Stimulated activated CD4-positive, alpha-beta T cell treated with anti-CD3 and anti-CD28 coated beads, Interleukin-15, amount 100 ng/mL, for 48 hours (primary cell): ENCODE measurements around the gene F13A1.

ENCODE experiments used
- DNase-seq, 2 donors: peaks; one replicate each; pipeline ENCODE4 v3.0.0-alpha.2; 2020; ENCODE audit warnings: low read depth in 2 of 2

The F13A1 gene

GRCh38 chr6:6243846-6244245 is 76.6 kb downstream of the F13A1 start:
- no peak for DNase-seq

DNA sequence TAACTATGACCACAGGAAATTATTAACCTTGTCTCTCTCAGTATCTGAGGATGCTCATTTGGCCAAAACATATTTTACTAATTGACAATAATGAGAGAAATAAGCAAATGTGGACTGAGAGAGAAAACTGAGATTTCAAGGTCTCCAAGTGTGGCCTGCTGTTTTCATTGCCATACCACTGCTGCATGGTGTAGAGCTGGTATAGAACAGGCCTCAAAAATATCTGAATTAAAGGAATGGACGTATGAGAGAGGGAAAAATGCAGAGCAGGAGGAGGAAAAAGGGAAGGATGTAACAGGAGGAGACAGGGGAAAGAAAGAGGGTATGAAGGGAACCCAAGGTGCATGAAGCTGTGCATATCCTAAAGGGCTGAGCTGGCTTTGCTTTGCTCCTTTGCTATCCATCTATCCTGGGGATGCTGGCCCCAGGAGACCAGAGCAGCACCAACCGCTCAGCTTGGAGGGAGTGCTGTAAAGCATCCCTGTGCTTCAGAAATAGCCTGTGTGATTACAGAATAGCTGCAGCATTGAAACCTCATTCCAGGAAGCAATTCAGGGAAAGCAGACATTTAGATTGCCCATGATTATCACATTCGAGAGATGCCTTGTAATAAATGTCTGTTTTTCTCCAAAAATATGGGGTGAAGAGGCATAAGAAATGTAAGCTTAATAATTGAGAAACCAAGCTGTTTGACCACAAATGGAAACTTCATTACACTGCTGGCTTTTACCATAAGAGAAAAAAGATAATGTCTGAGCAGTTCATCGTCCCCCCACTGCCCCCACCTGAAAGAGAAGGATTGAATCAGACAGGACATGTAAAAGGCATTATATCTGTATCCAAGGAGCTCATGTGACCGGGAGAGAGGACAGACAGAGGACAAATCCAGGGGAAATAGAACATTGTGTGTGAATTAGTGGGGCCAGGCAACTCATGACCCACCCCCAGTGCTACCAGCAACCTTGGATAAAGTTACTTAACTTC is 80.6 kb downstream of the F13A1 start:
- no peak for DNase-seq

GRCh38 chr6:6236730-6237469 is 83.6 kb downstream of the F13A1 start:
- no peak for DNase-seq

- DNase-seq = no peak
These were observed 84.7 kb downstream of the F13A1 start for GRCh38 chr6:6235786-6236185.

DNA sequence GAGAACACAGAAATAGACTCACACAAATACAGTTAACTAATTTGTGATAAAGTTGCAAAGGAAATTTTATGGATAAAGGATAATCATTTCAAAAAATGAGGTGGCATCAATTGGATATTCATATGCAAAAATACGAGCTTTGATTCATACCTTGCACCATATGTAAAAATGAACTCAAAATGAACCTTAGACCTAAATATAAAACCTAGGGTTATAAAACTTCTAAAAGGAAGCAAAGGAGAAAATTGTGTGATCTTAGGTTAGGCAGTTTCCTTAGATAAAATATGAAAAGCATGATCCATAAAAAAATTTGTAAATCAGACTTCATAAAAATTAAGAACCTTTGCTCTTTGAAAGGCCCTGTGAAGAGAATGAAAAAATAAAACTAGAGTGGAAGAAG is 85.5 kb downstream of the F13A1 start:
- DNase-seq = no peak

- DNase-seq = no peak
These were observed 90.2 kb downstream of the F13A1 start for GRCh38 chr6:6230286-6230685.

GRCh38 chr6:6227896-6228295 is 92.6 kb downstream of the F13A1 start:
- no peak for DNase-seq

- DNase-seq = no peak
These were observed 94.5 kb downstream of the F13A1 start for GRCh38 chr6:6225885-6226529.

DNA sequence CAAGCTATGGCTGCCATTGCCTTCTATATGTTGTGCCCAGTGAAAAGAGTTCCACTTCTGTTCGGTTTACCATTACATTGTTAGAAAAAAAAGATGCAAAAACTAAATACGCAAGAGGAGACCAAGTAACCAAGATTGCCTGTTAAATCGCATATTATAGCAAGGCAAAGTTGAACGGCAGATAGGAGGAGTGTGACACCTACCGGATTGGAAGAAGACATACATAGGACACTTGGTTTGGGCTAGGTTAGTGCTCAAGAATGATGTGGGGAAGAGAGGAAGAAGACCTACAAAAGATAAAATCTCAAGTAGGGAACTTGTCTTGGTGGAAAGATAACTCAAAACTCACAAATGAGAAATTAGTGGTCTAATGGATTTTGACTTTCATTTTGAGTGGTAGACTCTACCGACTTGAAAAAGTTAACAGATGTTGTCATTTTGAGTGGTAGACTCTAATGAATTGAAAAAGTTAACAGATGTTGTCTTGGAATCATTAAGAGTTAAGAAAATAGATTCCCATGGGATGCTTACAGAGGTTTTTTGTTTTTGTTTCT is 95.5 kb downstream of the F13A1 start:
- DNase-seq = no peak

DNA sequence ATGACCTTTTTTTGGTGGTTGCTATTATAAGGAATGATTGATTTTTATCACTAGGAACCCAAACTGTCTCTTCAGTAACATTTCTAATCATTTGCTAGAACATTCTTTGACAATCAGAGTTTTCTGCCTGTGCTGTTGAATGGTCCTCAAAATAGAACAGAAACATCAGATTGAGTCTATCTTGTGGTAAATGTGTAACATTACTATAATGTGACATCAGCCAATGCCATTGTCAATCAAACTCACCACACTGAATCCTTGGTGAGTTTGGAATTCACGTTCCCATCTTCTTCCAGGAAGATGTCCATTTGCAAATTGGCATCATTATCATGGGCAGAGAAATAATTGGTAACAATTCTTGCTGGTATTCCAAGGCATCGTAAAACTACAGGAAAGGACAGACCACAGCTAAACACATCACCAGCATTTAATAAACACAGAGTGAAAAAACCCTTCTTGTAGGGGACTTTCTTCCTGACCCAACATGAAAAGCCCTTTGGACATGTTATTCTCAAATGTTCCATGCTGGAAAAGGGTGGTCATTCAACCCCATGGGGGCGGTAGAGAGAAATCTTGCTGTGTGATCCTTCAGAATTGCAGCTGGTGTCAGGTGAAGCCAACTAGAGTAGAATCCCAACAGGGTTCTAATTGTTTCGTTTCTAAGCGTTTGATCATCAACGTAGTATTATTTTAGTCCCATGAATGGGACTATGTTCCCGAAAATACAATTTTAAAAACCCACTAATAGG is 98.5 kb downstream of the F13A1 start:
- DNase-seq = no peak

DNA sequence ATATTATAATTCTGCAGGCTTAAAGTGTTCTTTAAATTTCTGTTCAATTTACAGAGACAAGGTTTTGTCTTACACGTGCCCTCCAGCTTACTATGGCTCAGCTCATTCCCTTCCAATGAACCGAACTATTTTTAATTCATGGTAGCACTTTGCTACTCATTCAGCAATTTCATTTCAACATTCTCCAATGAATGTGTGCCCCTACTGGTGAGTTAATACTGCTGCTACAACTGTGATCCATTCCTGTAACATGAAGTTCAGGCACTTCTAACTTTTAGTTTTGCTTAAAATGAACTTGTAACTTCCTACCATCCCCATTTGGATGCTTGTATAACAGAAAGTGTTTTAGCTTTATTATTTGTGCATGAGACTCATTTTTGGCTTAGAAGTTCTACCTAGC is 99.7 kb downstream of the F13A1 start:
- no peak for DNase-seq

DNA sequence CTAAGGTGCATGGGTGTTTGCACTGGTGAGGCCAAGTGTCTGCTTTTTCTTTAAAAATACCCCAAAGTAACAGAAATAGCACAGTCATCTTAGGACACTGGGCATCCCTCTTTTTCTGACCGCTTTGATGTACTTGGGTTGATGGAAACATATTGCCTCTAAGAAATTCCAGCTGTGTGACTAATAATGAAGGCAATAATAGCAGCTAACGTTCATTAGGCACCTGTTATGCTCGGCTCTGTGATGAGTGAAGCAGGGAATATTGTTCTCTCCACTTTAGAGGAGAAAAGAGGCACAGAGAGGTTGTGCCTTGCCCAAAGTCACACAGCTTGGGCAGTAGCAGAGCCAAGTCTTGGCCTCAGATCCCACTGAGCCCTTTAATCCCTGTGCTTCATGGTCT is 100.7 kb downstream of the F13A1 start:
- no peak for DNase-seq

- DNase-seq = no peak
These were observed 101.7 kb downstream of the F13A1 start for GRCh38 chr6:6218759-6219085.

- no peak for DNase-seq
These were observed 102.4 kb downstream of the F13A1 start for GRCh38 chr6:6217855-6218758.

DNA sequence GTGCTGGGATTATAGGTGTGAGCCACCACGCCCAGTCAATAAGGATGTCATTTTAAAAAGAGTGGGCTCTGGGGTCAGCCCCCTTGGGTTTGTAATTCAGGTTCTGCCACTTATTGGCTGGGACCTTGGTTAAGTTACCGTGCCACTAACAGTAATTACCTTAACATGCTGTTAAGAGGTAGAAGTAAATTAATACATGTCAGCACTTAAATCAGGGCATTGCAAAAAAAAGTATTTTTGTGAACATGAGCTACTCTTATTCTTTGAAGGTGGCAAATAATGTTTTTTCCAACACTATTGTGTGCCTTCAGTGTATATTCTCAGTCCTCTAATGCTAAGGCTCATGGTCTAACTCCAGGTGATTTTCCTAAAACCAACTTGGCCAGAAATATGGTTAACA is 109.5 kb downstream of the F13A1 start:
- no peak for DNase-seq

GRCh38 chr6:6202886-6203285 is 117.6 kb downstream of the F13A1 start:
- DNase-seq = no peak

GRCh38 chr6:6201200-6201599 is 119.3 kb downstream of the F13A1 start:
- DNase-seq = no peak

GRCh38 chr6:6199678-6200077 is 120.8 kb downstream of the F13A1 start:
- no peak for DNase-seq

DNA sequence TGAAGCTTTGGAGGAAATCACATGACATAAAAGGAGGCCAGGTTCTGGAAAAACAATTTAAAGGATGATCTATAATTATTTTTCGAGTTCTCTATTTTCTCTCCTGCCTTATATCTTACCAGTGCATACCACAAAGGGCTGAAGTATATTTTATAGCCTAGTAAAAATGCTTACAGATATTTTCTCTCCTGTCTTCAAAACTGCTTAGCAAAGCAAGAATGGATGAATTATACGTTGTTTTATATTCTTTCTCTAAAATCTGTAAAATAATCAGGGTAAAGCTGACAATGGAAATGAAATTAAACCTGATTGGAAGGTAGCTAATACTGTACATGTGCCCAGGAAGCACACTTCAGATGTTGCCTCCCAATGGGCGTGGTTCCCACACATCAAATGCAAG is 123.7 kb downstream of the F13A1 start:
- no peak for DNase-seq

GRCh38 chr6:6195080-6195479 is 125.4 kb downstream of the F13A1 start:
- DNase-seq = no peak
